Astrocyte (in vitro differentiated cells and primary cell): ENCODE results near the gene LYRM4.

ENCODE experiments used
- CTCF ChIP-seq: IDR thresholded peaks from 2 replicates; pipeline ENCODE4 v1.5.1; 2011; ENCODE audit warnings: low read depth, mild to moderate bottlenecking, inconsistent platforms, low read length, moderate library complexity; ENCODE audit not compliant: insufficient read depth
- EZH2 ChIP-seq: IDR thresholded peaks from 2 replicates; pipeline ENCODE4 v1.6.1; 2012; ENCODE audit warnings: mild to moderate bottlenecking, low read length, inconsistent platforms; ENCODE audit not compliant: insufficient read depth

GRCh38 chr6:5123296-5124143 is 137.2 kb downstream of the LYRM4 start:
- TF ChIP-seq CTCF (no peak), EZH2 (no peak)
